Neuron (in vitro differentiated cells): ENCODE results near the gene METTL23.
"Not testable (repeated sequence)": the region's sequence is repeated elsewhere in the genome, so short reads cannot be mapped to it uniquely, and the experiment has no call there.

ENCODE experiments used
- H2AFZ ChIP-seq: one replicate; pipeline ENCODE4 v1.6.1; 2013; ENCODE audit warnings: low read depth, mild to moderate bottlenecking, inconsistent platforms, low read length, moderate library complexity
- H3K27me3 ChIP-seq: one replicate; pipeline ENCODE4 v1.6.1; 2013; ENCODE audit warnings: low read length; ENCODE audit not compliant: insufficient read depth
- H3K36me3 ChIP-seq: one replicate; pipeline ENCODE4 v1.6.1; 2013; ENCODE audit warnings: low read length; ENCODE audit not compliant: insufficient read depth
- H3K4me1 ChIP-seq: one replicate; pipeline ENCODE4 v1.6.1; 2013; ENCODE audit warnings: low read length; ENCODE audit not compliant: insufficient read depth
- H3K4me3 ChIP-seq: 2 replicates; pipeline ENCODE4 v1.5.1; 2013; ENCODE audit warnings: mild to moderate bottlenecking, low read length, moderate library complexity
- H3K9me3 ChIP-seq: one replicate; pipeline ENCODE4 v1.6.1; 2013; ENCODE audit warnings: low read length

The METTL23 gene

DNA sequence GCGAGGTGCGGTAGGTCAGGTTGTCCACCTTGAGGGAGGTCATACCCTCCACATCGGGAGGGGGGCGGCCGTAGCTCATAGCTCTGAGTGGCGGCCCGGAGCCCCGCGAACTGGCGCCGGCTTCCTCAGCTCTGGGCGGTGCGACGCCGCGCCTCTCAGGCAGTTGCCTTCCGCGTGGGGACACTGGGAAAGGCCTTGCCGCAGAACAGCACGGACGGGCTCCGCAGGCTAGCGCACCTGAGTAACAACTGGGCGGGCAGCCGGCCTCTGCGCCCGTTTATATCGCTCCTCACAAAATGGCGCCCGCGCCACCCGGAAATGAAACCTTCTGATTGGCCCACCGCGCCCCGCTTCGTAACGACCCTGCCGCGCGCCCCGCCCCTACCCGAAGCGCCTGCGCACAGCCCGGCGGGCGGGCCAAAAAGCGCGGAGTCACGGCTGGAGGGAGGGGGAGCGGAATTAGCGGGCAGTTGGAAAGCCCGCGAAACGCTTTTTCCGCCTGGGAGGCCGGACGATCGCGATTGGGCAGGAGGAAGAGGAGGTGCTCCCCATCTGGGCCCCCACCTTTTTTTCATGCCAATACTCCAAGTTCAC lies 10.5 kb downstream of the METTL23 start, which contains the start of gene SRSF2:
SRSF2 (minus strand) TSS at position 250 of the 594 bp plus-strand sequence; CDS start at position 79, 171 bp downstream.
- H3K36me3 ChIP-seq = peaks cover 43% of the 10 kb centered on the region
- H3K27me3 ChIP-seq = no peaks in the 10 kb centered on the region
- H3K9me3 ChIP-seq = no peaks in the 10 kb centered on the region
- peaks cover 39% of the 10 kb centered on the region for H3K4me1 ChIP-seq
- peak within 1 kb of the TSS; percentile 69 for H3K4me3 ChIP-seq
- peak within 1 kb of the TSS; percentile 79 for H2AFZ ChIP-seq

DNA sequence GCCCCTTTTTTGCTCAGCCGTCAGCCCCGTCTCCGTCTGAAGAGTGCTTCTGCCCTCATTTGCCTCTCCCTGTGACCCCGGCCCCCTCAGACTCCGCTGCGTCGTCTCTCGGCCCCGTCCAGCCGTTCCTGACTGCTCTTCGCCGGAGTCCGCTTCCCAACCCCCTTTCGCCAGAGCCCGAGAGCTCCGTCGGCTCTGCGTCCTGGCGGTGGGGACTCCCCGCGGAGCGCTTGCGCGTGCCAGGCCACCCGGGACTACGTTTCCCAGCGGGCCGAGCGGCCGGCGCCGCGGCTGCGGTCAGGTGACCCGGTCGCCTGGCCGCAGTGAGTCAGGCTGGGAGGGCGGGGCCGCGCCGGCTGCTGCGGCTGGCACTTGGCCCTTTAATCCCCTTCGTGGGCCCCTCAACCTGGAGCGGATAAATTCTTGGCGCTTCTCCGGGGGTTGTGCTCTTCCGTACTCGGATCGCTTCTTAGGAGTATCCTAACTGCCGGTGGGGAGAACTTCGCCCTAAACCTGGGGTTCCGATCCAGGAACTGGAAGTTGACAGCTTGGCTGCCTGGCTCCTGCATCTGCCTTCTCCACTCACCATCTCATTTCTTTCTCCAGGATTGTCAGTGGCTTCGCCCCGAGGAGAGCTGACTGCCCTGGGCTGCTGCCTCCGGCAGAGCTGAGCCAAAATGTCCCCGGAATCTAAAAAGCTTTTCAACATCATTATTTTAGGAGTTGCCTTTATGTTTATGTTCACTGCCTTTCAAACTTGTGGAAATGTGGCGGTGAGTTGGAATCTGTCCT lies 11.2 kb downstream of the METTL23 start, which contains the start of gene MFSD11:
MFSD11 (plus strand) TSS at position 444 of the 792 bp plus-strand sequence; CDS start at position 678, 234 bp downstream.
- Histone ChIP-seq H3K4me1 (peaks cover 39% of the 10 kb centered on the region), H2AFZ (peak within 1 kb of the TSS; percentile 79), H3K36me3 (peaks cover 39% of the 10 kb centered on the region), H3K4me3 (peak within 1 kb of the TSS; percentile 69), H3K9me3 (no peaks in the 10 kb centered on the region), H3K27me3 (no peaks in the 10 kb centered on the region)

DNA sequence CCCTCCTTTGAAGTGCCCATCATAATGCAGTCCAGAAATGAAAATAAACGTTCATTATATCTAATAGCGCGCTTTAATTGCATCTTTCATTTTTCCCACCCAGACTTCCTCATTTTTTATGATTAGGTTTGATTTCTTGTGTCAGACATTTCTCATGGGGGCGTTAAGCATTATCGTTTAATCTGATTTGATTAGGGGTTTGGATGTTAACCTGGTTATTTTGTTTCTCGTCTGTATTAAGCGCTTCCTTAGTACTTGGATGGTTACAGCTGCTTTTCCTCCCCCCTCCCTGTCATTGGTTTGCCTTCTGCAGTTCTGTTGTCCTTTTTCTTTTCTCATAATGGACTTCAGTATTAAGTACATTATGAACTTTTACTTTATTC lies 11.8 kb downstream of the METTL23 start:
- Histone ChIP-seq H2AFZ (peak overlapping the region; percentile 79), H3K4me3 (peak overlapping the region; percentile 69), H3K4me1 (peaks cover 35% of the 10 kb centered on the region), H3K36me3 (peaks cover 33% of the 10 kb centered on the region), H3K27me3 (no peaks in the 10 kb centered on the region), H3K9me3 (no peaks in the 10 kb centered on the region)

DNA sequence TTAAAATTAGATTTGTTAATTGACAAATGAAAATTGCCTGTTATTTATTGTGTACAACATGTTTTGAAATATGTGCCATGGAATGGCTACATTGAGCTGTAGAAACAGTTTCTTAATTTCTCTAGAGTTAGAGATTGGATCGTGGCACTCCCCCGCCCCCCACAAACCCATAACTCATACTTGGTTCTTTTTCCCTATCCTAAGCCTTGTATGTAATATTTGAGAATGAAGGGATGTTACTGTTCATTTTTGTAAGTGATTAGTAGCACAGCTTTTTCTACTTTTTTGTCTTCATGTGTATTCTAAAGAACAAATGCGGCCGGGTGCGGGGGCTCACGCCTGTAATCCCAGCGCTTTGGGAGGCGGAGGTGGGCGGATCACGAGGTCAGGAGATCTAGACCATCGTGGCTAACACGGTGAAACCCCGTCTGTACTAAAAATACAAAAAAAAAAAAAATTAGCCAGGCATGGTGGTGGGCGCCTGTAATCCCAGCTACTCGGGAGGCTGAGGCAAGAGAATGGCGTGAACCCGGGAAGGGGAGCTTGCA lies 13.0 kb downstream of the METTL23 start:
- Histone ChIP-seq H3K36me3 (peaks cover 27% of the 10 kb centered on the region), H3K4me1 (peaks cover 24% of the 10 kb centered on the region)
- H3K4me3 ChIP-seq, H3K27me3 ChIP-seq, H2AFZ ChIP-seq, H3K9me3 ChIP-seq: not testable (repeated sequence)

DNA sequence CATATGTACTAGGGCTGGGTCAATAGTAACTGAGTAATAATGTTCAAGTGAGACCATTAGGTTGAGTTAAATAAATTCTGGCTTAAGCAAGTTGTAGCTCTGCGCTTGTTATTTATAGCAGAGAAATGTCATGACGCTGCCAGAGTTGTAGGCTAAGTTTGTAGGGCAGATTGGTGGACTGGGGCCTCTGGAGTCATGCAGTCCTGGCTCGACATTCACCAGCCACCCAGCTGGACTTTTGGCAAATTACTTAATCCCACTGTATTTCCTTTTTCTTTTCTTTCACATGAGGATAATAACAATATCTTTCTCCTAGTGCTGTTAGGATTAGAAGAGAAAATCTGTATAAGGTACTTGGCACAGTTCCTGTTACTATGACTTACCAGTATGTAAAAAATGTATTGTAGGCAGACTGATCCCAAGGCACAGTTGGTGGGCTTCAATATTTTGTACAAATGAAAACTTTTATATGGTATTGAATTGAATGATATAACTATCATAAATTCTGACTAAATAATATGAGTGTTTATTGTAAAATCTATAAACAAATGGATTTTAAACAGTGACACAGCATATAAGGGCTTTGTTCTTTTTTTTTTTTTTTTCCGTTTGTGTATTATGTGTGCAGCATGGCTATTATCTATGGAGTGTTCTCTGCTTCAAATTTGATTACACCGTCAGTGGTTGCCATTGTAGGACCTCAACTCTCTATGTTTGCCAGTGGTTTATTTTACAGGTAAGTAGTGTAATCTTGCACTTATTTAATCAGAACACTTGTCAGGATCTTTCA lies 13.9 kb downstream of the METTL23 start:
- H3K4me1 ChIP-seq = peaks cover 16% of the 10 kb centered on the region
- H3K4me3 ChIP-seq = no peak overlapping the region
- no peaks in the 10 kb centered on the region for H3K27me3 ChIP-seq
- H3K36me3 ChIP-seq = peaks cover 27% of the 10 kb centered on the region
- peaks cover 4% of the 10 kb centered on the region for H3K9me3 ChIP-seq
- H2AFZ ChIP-seq = no peak overlapping the region

DNA sequence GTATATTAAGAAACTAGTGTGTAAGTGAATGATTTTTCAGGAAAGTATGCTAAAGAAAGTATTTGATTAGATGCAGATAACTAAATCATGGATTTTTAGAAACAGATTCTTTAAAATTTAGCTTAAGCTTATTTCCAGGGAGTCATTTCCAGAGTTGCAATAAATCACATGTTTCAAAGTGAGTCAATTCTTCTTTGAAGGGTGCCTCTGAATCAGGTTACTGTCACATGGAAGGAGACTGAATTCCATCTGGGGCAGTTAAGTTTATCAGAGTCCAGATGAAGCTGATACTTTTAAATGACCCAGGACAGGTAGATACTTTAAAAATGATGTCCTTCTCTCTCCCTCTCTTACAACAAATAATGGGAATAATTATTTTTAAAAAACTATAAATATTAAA lies 16.3 kb downstream of the METTL23 start:
- H3K27me3 ChIP-seq = no peaks in the 10 kb centered on the region
- peaks cover 29% of the 10 kb centered on the region for H3K36me3 ChIP-seq
- H3K9me3 ChIP-seq = peaks cover 10% of the 10 kb centered on the region
- no peak overlapping the region for H3K4me3 ChIP-seq
- peaks cover 13% of the 10 kb centered on the region for H3K4me1 ChIP-seq
- H2AFZ ChIP-seq = no peak overlapping the region

DNA sequence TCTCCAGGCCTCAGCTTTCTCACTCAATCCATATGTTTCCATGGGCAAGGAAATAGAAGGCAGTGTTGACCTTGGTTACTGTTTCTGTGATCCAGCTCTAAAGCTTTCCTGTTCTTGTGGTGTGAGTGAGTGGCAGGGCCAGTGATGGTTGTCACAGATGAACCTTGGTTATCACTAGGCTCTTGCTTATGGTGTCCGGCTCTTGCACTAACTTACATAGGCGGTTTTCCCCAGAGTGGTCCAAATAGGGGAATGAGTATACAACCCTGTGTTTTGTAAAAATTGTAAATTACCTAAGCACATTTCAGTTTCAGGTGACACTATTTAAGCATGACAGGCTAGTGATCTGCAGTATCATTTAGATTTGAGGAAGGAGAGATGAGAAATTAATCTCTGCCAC lies 18.1 kb downstream of the METTL23 start:
- H3K27me3 ChIP-seq = no peaks in the 10 kb centered on the region
- H3K9me3 ChIP-seq = peaks cover 10% of the 10 kb centered on the region
- no peaks in the 10 kb centered on the region for H3K4me1 ChIP-seq
- H3K4me3 ChIP-seq = no peak overlapping the region
- peaks cover 30% of the 10 kb centered on the region for H3K36me3 ChIP-seq
- no peak overlapping the region for H2AFZ ChIP-seq

DNA sequence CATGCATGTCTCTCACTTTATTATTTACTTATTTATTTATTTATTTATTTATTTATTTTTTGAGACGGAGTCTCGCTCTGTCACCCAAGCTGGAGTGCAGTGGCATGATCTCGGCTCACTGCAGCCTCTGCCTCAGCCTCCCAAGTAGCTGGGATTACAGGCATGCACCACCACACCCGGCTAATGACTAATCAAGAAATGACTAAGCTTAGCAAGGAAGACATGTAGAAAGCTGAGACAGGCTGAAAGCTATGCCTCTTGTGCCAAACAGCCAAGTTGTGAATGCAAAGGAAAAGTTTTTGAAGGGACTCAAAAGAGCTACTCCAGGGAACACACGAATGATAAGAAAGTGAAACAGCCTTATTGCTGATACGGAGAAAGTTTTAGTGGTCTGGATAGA lies 19.1 kb downstream of the METTL23 start:
- peaks cover 30% of the 10 kb centered on the region for H3K36me3 ChIP-seq
- H3K4me3 ChIP-seq, H3K4me1 ChIP-seq, H3K9me3 ChIP-seq, H3K27me3 ChIP-seq, H2AFZ ChIP-seq: not testable (repeated sequence)

DNA sequence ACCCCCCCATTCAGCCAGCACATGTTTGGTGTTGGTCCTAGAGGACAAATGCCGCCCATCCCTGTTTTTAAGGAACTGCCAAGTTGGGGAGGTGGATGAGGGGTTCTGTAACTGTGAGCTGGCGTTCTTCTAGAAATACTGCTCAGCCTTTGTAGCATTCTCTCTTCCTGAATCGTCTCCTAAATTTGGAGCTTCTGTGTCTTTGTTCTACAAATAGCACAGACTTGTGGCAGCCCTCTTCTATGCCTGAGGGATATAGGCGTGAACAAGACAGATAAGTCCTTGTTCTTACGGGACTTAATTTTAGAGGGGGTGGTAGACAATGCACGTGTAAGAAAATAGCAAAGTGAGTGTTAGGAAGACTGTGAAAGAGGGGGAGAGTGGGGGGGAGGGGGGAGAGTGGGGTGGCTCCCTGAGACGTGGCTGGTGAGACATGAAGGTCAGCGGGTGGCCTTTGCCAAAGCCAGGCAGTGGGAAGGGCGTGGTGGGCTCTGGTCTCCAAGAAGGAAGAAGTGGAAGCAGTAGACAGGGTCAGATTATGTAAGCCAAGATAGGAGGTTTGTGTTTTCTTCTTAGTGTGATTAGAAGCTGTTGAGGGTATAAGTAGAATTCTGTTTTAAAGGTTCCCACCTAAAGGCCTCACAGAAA lies 21.2 kb downstream of the METTL23 start:
- no peak overlapping the region for H2AFZ ChIP-seq
- H3K4me1 ChIP-seq = no peaks in the 10 kb centered on the region
- H3K4me3 ChIP-seq = no peak overlapping the region
- peaks cover 25% of the 10 kb centered on the region for H3K36me3 ChIP-seq
- H3K27me3 ChIP-seq = no peaks in the 10 kb centered on the region
- peaks cover 10% of the 10 kb centered on the region for H3K9me3 ChIP-seq

DNA sequence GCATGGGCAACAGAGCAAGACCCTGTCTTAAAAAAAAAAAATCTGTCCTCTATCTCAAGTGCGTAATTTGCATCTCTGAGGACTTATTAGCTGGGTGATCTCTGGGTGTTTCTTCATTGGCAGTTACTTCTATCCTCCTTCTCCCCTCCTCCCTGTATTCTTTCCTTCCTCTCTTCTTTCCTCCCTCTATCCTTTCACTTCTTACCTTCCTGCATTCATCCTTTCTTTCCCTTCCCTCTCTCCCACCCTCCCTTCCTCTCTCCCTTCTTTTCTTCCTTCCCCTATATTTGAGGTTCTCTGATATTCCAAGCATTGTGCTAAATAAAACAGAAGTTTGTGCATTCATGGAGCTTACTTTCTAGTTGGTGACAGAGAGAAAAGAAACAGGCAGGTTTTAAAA lies 22.0 kb downstream of the METTL23 start:
- H3K36me3 ChIP-seq = peaks cover 25% of the 10 kb centered on the region
- no peaks in the 10 kb centered on the region for H3K4me1 ChIP-seq
- no peak overlapping the region for H3K4me3 ChIP-seq
- peaks cover 10% of the 10 kb centered on the region for H3K9me3 ChIP-seq
- H2AFZ ChIP-seq = no peak overlapping the region
- H3K27me3 ChIP-seq = no peaks in the 10 kb centered on the region

DNA sequence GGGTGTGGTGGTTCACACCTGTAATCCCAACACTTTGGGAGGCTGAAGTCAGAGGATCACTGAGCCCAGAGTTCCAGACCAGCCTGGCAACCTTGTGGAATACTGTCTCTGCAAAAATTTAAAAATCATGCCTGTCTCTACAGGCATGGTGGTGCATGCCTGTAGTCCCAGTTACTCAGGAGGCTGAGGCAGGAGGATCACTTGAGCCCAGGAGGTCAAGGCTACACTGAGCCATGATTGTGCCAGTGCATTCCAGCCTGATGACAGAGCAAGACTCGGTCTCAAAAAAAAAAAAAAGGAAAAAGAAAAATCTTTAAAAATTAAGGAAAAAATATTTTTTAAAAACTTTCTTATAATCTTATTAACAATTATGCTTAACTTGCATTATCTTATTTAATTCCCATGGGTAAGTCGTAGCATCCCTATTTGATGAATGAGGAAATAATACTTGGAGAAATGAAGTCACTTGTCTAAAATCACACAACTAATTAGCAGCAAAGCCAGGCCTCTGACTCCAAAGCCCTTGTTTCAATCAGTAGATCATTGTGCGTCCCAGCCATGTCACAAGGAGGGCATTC lies 24.9 kb downstream of the METTL23 start:
- Histone ChIP-seq H3K36me3 (peaks cover 3% of the 10 kb centered on the region), H3K4me1 (peaks cover 4% of the 10 kb centered on the region), H3K27me3 (no peaks in the 10 kb centered on the region), H3K9me3 (no peaks in the 10 kb centered on the region), H2AFZ (no peak overlapping the region), H3K4me3 (no peak overlapping the region)

DNA sequence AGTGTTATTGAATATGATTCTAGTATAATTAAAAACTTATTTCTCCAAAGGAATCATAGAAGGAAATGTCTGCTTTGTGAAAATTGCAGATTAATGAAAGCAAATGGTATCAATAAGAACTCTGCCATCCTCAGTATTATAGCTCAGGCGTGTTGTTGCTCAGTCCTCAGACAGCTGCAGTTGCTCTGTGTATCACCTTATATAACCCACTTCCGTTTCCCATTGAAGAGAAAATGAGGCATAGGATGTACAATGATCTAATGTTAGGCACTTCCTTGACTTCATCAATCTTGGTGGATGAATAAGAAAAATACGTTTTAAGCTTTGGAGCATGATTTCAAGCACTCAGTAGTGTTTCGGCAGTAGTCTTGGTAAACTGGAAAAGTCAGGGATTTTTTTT lies 25.4 kb downstream of the METTL23 start:
- Histone ChIP-seq H3K4me1 (peaks cover 4% of the 10 kb centered on the region), H3K4me3 (no peak overlapping the region), H3K27me3 (no peaks in the 10 kb centered on the region), H2AFZ (no peak overlapping the region), H3K9me3 (no peaks in the 10 kb centered on the region), H3K36me3 (peaks cover 4% of the 10 kb centered on the region)
